NCI-H187 (cell line): ENCODE measurements around the gene MYCBPAP.

Source experiments
- DNase-seq, 2 experiments: peaks; one replicate each; lab custom pipeline; 2025; lab: John Stamatoyannopoulos, UW

The MYCBPAP gene

GRCh38 chr17:50491505-50491904 is 16.7 kb upstream of the MYCBPAP start:
- DNase-seq = no peak

GRCh38 chr17:50492214-50492613 is 16.0 kb upstream of the MYCBPAP start:
- DNase-seq = no peak

GRCh38 chr17:50493744-50494143 is 14.5 kb upstream of the MYCBPAP start:
- no peak for DNase-seq

- no peak for DNase-seq
Observed at GRCh38 chr17:50495217-50495823, 12.9 kb upstream of the MYCBPAP start.

GRCh38 chr17:50495918-50496317 is 12.3 kb upstream of the MYCBPAP start:
- no peak for DNase-seq

GRCh38 chr17:50498021-50498874 is 10.0 kb upstream of the MYCBPAP start:
- DNase-seq = no peak

- no peak for DNase-seq
Observed at GRCh38 chr17:50499270-50499669, 9.0 kb upstream of the MYCBPAP start.

- DNase-seq = no peak
Observed at GRCh38 chr17:50499721-50500120, 8.5 kb upstream of the MYCBPAP start.

GRCh38 chr17:50501054-50501453 is 7.2 kb upstream of the MYCBPAP start:
- no peak for DNase-seq

GRCh38 chr17:50502301-50502990 is 5.8 kb upstream of the MYCBPAP start:
- DNase-seq = no peak

GRCh38 chr17:50505591-50506130 is 2.6 kb upstream of the MYCBPAP start:
- DNase-seq = no peak

GRCh38 chr17:50506298-50506697 is 1.9 kb upstream of the MYCBPAP start:
- DNase-seq = no peak

- DNase-seq = no peak
Observed at GRCh38 chr17:50508573-50509460, 578 bp downstream of the MYCBPAP start.

GRCh38 chr17:50511058-50511457 is 2.8 kb downstream of the MYCBPAP start:
- DNase-seq = no peak

- DNase-seq = no peak
Observed at GRCh38 chr17:50513495-50513894, 5.3 kb downstream of the MYCBPAP start.

GRCh38 chr17:50514388-50514787 is 6.1 kb downstream of the MYCBPAP start:
- no peak for DNase-seq

- no peak for DNase-seq
Observed at GRCh38 chr17:50514936-50515702, 6.9 kb downstream of the MYCBPAP start.

GRCh38 chr17:50517011-50517410 is 8.8 kb downstream of the MYCBPAP start:
- DNase-seq = no peak

- no peak for DNase-seq
Observed at GRCh38 chr17:50517504-50518383, 9.5 kb downstream of the MYCBPAP start.
